Left renal cortex interstitium (tissue), 4 donors: Measurements from ENCODE around the gene EFTUD2. TPM values are rescaled to one million over a fixed set of nuclear protein-coding genes. Genes with fewer than 3 reads are reported as not detected.
"Not testable (repeated sequence)": the region's sequence is repeated elsewhere in the genome, so short reads cannot be mapped to it uniquely, and the experiment has no call there.

Source experiments
- DNase-seq, 4 donors: peaks; one replicate each; pipeline ENCODE4 v3.0.0-alpha.2; 2013; ENCODE audit warnings: low read depth in 4 of 4, low spot score in 2 of 4, missing footprints in 1 of 4
- polyA plus RNA-seq, 4 donors: library from polyadenylated mRNA; unstranded; fragments of 120-200 nt; gene quantifications; one replicate each; pipeline ENCODE4 v1.2.1, GENCODE V29; 2013; ENCODE audit not compliant: insufficient read length in 4 of 4

Gene EFTUD2
- polyA plus RNA-seq, 4 donors = 93.7 to 126 (median 105) TPM

DNA sequence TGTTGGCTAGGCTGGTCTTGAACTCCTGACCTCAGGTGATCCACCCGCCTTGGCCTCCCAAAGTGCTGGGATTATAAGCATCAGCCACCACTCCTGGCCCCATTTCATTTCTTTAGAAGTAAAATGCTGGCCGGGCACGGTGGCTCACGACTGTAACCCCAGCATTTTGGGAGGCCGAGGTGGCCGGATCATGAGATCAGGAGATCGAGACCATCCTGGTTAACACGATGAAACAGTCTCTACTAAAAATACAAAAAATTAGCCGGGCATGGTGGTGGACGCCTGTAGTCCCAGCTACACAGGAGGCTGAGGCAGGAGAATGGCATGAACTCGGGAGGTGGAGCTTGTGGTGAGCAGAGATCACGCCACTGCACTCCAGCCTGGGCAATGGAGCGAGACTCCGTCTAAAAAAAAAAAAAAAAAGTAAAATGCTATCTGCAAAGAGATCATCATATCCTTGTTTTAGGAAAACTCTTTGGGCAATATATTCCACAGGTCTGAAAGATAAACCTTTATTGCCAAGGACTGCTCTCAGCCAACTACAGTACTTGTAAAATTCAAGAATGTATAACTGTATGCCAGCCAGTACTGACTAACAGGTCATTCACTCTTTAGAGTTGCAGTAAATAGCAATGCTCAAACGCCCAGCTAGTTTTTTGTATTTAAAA, 73.0 kb downstream of the EFTUD2 start:
- no peak for DNase-seq

DNA sequence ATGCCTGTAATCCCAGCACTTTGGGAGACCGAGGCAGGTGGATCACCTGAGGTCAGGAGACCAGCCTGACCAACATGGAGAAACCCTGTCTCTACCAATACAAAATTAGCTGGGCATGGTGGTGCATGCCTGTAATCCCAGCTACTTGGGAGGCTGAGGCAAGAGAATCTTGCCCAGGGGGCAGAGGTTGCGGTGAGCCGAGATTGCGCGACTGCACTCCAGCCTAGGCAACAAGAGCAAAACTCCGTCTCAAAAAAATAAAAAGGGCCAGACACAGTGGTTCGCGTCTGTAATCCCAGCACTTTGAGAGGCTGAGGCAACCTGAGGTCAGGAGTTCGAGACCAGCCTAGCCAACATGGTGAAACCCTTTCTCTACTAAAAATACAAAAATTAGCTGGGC, 74.0 kb downstream of the EFTUD2 start:
- DNase-seq = not testable (repeated sequence)

DNA sequence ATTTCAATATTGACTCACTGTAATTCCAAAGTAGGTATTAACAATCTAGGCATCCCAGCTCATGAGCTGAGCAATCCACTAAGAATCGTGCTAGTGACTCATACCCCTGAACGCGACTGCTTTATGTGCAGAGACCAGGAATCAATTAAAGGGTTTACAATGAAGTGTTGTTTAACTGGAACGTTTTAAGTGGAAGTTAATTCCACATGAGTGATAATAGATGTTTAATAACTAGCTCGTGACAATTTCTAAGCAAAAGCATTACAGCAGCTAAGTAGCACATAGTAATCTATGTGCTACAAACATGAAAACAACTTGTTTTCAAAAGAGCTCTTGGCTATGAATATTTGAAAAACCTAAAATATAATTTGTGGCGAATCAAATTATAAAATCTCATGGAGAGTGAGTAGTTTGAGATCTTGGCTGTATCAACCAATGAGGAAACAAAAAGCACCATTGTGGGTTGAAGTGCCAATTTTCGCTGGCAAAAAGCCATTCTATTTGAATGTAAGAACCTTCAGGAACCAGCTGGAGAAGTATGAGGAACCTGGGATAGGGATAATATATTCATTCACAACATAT, 78.5 kb downstream of the EFTUD2 start:
- no peak for DNase-seq

DNA sequence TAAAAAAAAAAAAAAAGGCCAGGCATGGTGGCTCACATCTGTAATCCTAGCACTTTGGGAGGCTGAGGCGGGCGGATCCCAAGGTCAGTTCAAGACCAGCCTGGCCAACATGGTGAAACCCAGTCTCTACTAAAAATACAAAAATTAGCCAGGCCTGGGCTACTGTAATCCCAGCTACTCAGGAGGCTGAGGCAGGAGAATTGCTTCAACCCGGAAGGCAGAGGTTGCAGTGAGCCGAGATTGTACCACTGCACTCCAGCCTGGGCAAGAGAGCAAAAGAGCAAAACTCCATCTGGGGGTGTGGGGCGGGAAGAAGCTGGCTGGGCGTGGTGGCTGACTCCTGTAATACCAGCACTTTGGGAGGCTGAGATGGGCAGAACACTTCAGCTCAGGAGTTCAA, 80.7 kb downstream of the EFTUD2 start:
- DNase-seq = not testable (repeated sequence)

DNA sequence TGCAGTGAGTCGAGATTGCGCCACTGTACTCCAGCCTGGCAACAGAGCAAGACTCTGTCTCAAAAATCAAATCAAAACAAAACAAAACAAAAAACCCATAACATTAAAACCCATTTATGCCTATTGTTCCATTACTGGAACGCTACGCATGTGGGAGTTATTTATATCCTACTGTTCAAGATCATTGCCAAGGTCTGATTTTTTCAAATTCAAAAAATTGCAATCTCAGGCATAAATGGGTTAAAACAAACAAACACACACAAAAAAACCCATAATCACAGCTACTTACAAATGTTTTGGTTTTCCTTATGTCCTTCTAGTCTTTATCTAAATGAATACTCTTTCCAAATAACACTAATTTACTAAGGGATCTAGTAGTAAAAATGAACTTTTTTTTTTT, 87.0 kb downstream of the EFTUD2 start:
- no peak for DNase-seq

DNA sequence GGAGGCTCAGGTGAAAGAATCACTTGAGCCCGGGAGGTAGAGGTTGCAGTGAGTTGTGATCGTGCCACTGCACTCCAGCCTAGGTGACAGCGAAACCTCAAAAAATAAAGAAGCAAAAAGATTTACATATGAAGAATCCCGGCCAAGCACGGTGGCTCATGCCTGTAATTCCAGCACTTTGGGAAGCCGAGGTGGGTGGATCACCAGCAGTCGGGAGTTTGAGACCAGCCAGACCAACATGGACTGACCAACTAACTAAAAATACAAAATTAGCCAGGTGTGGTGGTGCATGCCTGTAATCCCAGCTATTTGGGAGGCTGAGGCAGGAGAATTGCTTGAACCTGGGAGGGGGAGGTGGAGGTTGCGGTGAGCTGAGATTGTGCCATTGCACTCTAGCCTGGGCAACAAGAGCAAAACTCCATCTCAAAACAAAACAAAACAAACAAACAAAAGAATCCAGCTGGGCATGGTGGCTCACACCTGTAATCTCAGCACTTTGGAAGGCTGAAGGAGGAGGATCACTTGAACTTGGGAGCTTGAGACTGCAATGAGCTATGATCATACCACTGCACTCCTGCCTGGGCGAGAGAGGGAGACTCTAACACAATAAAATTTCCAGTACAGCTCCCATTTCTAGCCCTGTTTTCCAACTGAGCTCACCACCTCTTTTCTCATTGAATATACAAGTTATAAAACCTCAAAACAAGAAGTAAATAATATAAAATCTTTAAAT, 90.4 kb downstream of the EFTUD2 start:
- not testable (repeated sequence) for DNase-seq

DNA sequence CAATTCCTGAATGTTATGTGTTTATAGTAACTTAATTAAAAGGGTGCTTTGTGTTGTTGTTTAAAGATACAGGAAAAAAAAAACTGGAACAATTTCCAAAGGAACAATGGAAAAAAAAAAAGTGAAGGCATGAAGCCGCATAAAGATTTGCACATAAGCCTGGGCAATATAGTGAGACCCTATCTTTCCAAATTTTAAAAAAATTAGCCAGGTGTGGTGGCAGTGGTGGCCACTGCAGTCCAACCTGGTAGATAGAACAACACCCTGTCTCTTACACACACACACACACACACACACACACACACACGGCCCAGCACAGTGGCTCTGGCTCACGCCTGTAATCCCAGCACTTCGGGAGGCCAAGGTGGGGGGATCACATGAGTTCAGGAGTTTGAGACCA, 91.1 kb downstream of the EFTUD2 start:
- DNase-seq = no peak

DNA sequence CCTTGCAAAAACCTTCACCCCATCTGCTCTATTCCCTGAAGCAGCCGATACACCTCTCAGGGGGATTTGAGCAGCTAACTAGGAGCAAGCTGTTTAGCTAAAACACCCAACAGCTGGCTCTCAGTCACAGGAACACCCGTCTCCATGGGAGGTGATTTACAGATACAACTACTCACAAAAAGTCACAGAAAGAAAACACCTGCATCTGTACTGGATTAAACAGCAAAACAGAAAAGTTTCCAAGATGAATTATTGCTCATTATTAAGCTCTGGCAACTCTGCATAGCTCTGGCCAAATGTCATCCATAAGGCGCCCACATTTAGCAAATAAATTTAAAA, 91.5 kb downstream of the EFTUD2 start:
- DNase-seq = no peak

DNA sequence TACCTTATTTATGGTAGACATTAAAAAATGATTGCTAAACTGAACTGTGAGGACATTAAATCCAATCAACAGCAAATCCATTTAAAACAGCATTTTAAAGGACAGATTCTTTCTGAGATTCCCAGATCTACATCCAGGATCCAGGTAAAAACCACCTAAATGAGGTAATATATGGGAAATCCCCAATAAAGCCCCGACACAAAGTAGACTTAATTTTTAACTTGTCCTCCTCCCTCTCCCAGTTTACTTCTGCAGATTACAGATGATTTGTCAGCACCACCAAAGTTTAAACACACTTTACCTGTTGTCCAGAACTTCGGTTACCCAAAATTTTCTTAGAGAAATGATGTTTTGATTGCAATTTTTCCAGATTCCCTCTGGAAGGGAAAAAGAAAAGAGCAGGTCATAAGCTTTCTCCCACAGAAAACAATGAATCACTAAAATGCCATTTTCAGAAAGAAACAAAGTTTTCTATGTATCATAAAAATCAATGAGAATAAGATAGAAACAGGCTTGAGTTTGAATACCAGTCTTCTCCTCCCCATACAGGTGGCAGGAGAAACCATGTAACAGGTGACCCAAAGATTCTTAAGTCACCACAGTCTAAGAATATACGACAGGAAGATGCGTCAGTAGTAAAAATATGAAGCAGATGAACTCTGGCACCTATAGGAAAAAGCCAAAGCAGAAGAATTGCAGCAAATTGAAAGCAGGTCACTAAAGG, 92.0 kb downstream of the EFTUD2 start:
- DNase-seq = no peak

DNA sequence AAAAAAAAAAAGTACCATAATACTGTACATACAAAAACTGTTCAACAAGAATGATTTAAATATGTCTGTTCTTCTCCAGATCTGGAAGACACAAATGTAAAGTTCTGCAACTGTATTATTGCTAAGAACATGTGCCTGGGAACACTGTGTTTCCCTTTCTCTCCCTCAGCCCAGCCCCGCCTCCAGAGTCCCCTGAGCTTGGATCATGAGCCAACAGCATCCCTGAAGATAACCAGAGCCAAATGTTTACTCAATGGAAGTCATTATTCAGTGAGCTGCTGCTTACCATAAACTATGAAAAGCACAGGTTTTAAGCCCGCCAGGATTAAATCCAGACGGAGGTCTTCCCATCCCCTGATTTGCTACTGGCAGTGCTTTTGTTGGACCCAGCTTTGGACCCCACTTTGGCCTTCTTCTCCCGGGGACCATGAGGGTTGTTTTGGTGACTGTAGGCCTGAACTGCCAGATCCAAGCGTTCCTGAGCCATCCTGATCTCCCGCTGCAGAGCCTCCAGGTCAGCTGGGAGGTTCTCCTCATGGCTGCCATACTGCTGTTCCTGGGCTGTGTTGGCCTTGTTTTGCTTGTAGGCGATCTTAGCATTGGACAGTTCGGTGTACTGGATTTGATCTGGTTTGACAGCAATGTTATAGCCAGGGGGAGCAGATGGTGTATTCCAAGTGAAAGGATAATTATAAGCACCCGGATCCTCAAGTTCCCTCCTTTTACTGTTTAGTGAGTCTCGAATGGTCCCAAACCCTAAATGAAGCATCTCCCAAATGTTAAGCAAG, 94.7 kb downstream of the EFTUD2 start:
- no peak for DNase-seq

DNA sequence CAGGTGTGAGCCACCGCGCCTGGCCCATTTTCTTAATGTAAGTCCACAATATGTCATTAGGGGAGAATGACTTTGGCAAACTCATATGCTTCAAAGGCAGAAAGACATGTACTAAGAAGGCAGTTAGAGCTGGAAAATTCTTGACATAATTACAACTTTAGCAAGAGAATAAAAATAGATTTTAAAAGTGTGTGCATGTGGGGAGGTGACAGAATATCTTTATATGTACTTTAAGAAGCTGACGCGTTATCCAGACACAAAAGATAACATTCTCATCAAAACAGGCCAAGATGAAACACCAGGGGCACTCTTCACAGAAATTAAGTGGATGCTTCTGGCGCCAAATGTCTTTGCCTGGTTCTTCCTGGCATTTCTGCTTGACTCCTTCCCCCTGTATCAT, 97.4 kb downstream of the EFTUD2 start:
- DNase-seq = no peak

Other genes starting within 250 kb of the EFTUD2 start
- gene MEIOC, start 243.0 kb downstream of the EFTUD2 start, polyA plus RNA-seq = 1 to 10 TPM in 3 of 4 donors, under 1 TPM in 1; 0.75 to 2.9 (median 1.7) TPM
- 10 to 100 TPM; 30.4 to 37.4 (median 33.4) TPM for gene CCDC43, start 209.7 kb downstream of the EFTUD2 start, polyA plus RNA-seq
- gene DBF4B, start 190.8 kb downstream of the EFTUD2 start, polyA plus RNA-seq = 10 to 100 TPM in 2 of 4 donors, 1 to 10 TPM in 2; 8.7 to 23.5 (median 15.7) TPM
- 1 to 10 TPM; 2.2 to 4.6 (median 3.2) TPM for gene ADAM11, start 140.5 kb downstream of the EFTUD2 start, polyA plus RNA-seq
- gene GJC1, start 69.2 kb downstream of the EFTUD2 start, polyA plus RNA-seq = 10 to 100 TPM; 21.4 to 27.1 (median 23.8) TPM
- 1 to 10 TPM in 3 of 4 donors, under 1 TPM in 1; 0.88 to 1.7 (median 1.2) TPM for gene HIGD1B, start 51.6 kb downstream of the EFTUD2 start, polyA plus RNA-seq
- 1 to 10 TPM in 1 of 4 donors, under 1 TPM in 3; 0.78 to 8.3 (median 0.89) TPM for gene GFAP, start 16.1 kb upstream of the EFTUD2 start, polyA plus RNA-seq
- 10 to 100 TPM in 3 of 4 donors, 1 to 10 TPM in 1; 7.3 to 20.8 (median 14.3) TPM for gene KIF18B, start 48.3 kb upstream of the EFTUD2 start, polyA plus RNA-seq
- 1 to 10 TPM; 2.0 to 3.6 (median 3.0) TPM for gene C1QL1, start 68.9 kb upstream of the EFTUD2 start, polyA plus RNA-seq
- 10 to 100 TPM; 46.3 to 69.4 (median 57.5) TPM for gene DCAKD, start 152.2 kb upstream of the EFTUD2 start, polyA plus RNA-seq
- 10 to 100 TPM; 70.3 to 95.5 (median 74.2) TPM for gene NMT1, start 161.9 kb upstream of the EFTUD2 start, polyA plus RNA-seq
- 10 to 100 TPM; 21.1 to 38.0 (median 30.0) TPM for gene PLCD3, start 233.1 kb upstream of the EFTUD2 start, polyA plus RNA-seq
- gene ACBD4, start 236.2 kb upstream of the EFTUD2 start, polyA plus RNA-seq = 10 to 100 TPM; 11.4 to 19.0 (median 16.9) TPM
- gene HEXIM1, start 249.0 kb upstream of the EFTUD2 start, polyA plus RNA-seq = 10 to 100 TPM; 36.3 to 44.6 (median 43.1) TPM